Activated T-helper 1 cell treated with Interleukin-2 at 50 U/mL for 16 hours (primary cell): Measurements from ENCODE around the gene OGFOD2.

Experiments used
- DNase-seq: peaks from one replicate; pipeline ENCODE4 v3.0.0-alpha.2; 2020; ENCODE audit warnings: low read depth

Gene OGFOD2

DNA sequence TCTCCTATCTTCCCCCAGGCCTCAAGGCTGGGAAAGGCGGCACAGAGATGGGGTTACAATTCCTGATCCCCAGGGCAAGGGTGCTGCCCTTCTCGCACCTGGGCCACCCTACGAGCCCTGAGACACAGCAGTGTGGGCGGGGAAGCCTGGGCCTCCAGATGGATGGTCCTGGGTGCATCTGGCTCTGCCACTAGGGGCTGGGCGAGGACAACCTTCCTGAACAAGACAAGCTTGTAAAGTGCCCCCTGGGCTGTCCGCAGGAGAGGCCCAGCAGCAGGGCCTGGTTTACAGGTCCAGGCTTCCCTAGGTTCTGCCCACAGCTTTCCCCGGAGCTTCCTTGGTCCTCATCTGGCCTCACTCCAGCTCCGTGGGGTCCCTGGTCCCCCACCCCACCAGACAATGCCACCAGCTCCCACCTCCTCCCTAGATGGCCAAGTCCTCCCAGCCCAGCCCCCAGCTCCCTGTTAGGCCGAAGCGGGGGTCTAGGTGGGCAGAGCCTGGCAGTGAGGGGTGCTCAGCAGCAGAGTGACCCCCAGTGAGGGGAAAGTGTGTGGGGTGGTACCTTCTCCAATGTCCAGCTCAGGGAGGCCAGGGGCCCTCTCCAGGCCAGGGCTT, 14.3 kb downstream of the OGFOD2 start:
- no peak for DNase-seq

DNA sequence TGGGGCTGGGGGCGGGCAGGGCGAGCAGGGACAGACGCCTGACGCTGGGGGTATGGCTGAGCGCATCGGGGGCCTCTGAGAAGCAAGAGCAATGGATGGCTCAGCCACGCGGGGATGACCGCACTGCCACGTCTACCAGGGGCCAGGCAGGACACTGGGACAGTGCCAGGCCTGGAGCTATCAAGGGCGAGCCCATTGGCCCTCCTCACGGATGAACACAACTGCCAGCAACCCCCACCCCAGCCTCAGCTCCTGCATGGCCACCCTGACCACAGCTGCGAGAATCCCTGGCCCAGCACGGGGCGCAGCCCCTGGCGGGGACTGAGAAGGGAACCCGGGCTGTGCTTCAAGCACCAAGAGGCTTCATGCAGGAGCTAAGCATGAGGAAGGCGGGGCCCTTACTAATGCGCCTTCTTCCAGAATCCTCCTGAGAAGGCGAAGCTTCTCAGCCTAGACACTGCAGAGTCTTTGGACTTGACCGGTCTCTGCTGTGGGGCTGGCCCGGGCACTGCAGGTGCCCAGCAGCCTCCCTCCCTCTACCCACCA, 14.9 kb downstream of the OGFOD2 start:
- DNase-seq: no peak

DNA sequence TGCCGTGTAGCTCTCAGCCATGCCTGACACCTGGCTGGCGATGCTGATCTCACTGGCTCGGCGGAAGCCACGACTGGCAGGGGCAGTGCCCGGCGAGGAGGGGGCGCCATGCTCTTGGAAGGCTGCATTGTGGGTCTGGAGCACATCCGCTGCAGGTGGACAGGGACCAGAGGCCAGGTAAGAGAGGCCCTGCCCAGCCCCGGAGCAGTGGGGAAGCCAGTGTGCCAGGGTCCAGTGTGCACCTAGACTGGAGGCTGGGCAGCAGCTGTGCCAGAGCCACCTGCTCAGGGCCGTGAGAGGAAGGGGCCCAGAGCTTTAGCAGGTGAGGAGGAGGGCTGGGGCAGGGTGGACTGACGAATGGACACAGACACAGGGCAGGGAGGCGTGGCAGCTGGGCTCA, 15.5 kb downstream of the OGFOD2 start:
- no peak for DNase-seq

DNA sequence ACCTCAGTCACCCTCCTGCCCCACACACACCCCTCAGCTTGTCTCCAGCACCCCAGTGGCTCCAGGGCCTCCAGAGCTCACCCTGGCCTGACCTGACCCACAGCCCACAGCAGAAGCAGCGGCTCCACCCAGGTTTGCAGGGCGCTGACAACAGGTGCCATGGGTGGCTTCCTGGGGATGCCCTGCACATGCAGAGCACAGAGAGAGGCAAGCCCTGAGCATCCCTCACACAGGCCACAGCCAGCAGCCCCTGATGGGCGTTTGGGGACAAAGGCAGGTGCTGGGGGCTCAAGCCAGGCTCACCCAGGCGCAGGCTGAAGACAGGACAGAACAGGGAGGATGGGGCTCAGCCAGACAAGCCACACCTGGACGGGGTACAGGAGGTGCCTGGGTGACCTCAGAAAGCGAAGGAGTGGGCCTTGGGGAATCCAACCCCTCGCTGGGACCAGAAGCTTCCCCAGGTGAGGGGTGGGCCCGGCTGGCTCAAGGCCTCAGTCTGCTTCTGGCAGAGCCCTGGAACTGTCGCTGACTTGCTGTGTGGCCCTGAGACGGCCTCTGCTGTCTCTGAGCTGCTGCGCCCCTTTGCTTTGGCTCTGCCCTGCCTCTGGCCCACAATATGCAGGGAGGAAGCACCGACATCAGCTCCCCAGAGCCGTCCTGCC, 16.0 kb downstream of the OGFOD2 start:
- DNase-seq: no peak

DNA sequence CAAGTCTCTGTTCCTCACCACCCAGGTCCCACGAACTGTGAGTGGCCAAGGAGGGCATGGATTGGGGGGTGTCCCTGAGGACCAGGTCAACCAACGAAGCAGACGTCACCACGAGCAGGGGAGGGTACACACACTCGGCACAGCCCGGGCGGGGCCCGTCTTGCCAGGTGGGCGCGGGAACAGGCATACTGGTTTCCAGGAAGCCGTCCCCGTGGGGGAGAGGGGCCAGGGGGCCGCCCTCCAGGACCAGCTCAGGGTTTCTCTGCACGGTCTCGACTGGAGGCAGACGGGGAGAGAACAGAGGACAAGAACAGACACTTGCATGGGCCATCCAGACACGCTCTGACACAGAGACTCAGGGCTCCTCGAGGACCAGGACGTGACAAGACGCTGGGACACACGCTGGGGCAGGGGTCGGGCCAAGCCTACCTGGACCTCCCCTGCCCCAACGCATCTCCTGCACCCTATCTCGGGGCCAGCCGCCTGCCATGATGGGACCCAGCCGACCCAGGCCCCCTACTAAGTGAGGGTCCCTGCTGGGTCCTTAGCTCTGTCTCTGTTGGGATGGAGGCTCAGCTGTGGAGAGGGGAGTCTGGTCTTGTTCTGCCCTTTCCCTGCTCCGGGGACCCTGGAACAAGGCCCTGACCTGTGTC, 16.7 kb downstream of the OGFOD2 start:
- no peak for DNase-seq

DNA sequence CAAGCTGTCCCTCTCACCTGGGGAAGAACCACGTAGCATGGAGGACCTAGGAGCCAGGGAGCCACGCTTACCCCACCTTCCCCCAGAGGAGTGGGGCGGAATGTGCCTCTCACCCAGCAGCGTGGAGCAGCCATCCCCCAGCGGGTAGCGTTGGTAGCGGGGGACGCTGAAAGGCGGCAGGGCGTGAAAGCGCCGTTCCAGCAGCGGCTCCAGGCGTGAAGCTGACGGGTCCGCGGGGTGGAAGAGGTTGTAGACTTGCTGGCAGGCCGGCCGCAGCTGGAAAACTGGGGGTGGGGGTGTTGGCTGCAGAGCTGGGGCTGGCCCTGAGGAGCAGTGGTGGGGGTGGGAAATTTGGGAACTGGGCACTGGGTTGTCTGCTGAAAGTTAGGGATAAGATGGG, 17.3 kb downstream of the OGFOD2 start:
- no peak for DNase-seq

DNA sequence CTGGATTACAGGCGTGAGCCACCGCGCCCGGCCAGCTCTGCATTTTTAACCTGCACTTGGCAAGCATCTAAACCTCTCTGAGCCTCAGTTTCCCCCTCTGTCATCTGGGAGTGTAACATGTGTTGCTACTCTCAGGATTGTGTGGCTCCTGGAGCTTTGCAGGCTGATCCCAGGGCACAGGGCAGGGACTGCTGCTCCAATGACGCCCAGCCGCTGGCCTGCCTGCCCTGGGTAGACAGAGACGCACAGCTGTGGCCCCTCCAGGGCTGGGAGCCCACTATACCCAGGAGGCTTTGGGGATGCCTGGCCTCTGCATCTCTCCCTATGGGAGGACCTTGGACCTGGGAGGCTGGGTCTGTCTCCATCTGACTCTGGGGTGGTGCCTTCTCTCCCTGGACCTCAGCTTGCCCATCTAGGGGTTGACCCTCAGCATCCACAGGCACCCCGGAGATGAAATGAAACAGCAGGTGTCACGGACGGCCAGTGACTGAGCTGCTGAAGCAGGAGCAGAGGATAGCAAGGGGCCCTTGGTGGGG, 19.2 kb downstream of the OGFOD2 start:
- no peak for DNase-seq

GRCh38 chr12:122994781-122995502, 19.9 kb downstream of the OGFOD2 start:
- DNase-seq: no peak

- DNase-seq: no peak
These were observed 20.6 kb downstream of the OGFOD2 start for GRCh38 chr12:122995503-122996187.

- DNase-seq: no peak
These were observed 21.2 kb downstream of the OGFOD2 start for GRCh38 chr12:122996188-122996601.

- no peak for DNase-seq
These were observed 21.7 kb downstream of the OGFOD2 start for GRCh38 chr12:122996621-122997342.

DNA sequence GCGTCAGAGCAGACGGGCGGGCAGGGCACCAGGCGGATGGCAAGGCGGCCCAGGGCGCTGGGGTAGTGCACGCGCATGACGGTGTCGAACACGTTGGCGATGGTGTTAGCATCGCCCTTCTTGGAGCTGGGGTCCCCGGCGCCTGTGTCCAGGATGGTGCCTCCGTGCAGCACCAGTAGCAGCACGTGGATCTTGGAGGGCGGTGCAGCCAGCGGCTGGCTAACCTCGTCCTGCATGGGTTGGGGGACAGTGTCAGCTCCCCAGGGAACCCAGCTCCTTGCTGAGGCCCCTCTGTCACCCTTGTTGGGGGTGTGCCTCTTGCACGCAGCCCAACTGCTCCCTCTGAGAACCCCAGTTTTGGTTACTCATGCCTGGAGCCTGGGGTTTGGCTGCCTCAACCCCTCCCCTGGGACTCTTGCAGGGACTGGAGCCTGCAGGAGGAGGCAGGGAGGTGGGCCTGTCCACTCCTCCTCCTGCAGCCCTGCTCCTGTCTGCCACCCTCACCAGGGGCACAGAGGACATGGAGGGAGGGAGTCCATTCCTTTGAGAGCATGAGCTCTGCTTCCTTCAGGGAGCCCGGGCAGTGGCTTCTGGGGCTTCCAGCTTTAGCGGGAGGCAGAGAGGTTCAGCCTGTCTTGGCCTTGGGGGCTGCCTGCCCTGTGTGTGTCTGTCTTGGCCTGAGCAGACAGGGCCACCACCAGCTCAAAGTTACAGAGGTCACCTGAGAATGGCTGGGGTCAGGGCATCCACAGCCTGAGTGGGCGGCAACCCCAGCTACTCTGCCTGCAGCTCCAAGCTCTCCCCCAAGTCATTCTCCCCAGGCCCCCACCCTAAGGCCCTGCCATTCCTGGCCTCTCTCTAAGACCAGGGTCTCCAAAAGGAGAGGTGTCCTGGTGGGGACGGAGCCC, 22.6 kb downstream of the OGFOD2 start:
- DNase-seq: no peak

DNA sequence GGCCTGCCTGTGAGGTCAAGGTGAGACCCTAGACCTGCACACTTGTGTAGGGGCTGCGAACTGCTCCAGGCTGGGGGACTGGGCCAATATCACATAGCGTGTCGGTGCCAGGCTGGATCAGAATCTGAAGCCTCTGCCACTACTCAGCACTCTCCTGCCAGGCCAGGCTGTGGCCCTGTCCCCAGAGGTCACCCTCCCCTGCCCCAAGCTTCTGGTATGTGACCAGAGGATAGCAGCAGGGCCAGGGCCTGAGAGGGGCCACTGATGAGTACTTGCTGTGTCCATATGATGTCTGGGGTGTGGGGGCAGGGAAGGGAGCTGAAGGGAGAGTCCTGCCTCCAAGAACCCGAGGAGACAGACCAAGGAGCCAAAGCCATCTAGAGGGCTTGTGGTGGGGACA, 23.3 kb downstream of the OGFOD2 start:
- DNase-seq: no peak

- no peak for DNase-seq
These were observed 24.3 kb downstream of the OGFOD2 start for GRCh38 chr12:122999196-122999946.

DNA sequence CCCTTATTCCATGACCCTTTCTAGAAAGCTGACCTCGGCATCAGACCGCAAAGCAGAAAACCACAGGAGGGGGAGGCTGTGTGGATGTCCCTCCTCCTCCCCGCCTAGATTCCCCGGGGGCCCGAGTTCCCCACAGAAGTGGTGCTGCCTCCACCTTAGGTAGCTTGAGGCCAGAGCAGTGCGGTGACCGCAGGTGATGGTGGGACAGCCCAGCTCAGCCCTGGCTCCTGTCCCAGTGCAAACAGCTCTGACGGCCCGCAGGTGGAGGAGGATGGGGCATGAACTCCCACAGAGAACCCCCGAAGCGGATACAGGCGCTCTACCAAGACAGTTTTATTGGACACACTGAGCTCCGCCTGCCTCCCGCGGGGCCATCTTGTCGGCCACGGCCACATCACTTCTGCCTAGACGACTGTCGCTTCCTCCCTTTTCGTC, 25.0 kb downstream of the OGFOD2 start:
- no peak for DNase-seq

DNA sequence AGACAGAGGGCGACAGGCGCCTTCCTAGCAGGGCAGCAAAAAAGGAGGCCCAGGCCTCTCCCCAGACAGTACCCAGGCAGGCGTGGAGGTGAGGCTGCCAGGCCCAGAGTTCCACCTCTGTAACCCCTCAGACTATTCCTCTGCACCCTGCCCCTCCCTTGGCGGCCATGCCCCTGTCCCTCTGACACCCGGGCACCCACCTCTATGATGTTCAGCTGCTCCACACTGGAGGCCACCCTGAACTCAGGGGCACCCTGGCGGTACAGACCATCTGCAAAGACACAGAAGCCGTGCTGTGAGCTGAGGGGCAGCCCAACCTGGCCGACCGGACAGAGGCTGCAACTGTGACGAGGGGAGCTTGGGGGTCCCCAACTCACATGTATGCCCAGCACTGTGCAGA, 25.5 kb downstream of the OGFOD2 start:
- DNase-seq: no peak

DNA sequence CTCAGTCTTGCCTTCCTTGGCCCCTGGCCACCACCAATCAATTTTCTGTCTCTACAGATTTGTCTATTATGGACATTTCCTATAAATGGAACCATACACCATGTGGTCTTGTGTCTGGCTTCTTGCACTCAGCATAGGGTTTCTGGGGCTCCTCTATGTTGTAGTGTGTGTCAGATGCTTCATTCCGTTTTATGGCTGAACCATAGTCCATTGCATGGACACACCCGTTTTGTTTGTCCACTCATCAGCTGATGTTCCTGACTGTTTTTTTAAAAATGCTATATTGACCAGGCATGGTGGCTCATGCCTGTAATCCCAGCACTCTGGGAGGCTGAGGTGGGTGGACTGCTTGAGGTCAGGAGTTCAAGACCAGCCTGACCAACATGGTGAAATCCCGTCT, 26.4 kb downstream of the OGFOD2 start:
- no peak for DNase-seq

- DNase-seq: no peak
These were observed 28.2 kb downstream of the OGFOD2 start for GRCh38 chr12:123003257-123003656.

- no peak for DNase-seq
These were observed 29.2 kb downstream of the OGFOD2 start for GRCh38 chr12:123004287-123004686.
